OCI-LY3 (cell line): ENCODE results near the gene SVIP.

Source experiments
- EZH2phosphoT487 ChIP-seq: fragments of 200-600 bp; shearing (Covaris generic); IDR thresholded peaks from 2 replicates; pipeline ENCODE4 v1.6.1; 2018; ENCODE audit warnings: antibody characterized with exemption, mixed run types, low read depth
- TF ChIP-seq, protein P1 (sequence below): fragments of 200-600, 300-600 bp; sonication (generic); IDR thresholded peaks from 2 replicates; pipeline ENCODE4 v1.5.1; 2014; ENCODE audit warnings: antibody characterized with exemption, low read length, low read depth

DNA sequence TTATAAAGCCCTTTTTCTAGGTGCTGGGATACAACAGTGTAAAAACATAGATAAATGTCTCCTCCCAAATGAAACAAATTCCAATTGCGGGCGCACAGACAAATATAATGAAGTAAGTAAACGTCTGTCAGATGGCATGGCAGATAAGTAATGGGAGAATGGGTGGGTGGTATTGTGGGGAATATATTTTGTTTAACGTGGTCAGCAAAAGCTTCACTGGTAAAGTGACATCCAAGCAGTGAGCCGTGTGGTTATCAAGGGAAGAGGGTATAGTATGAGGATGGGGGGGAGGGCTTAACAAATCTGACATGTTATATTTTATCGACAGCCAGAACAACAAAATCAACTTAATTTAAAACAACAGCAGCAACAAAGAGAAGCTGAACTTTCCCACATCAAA lies 1.2 kb downstream of the SVIP start:
- TF ChIP-seq, protein P1, sequence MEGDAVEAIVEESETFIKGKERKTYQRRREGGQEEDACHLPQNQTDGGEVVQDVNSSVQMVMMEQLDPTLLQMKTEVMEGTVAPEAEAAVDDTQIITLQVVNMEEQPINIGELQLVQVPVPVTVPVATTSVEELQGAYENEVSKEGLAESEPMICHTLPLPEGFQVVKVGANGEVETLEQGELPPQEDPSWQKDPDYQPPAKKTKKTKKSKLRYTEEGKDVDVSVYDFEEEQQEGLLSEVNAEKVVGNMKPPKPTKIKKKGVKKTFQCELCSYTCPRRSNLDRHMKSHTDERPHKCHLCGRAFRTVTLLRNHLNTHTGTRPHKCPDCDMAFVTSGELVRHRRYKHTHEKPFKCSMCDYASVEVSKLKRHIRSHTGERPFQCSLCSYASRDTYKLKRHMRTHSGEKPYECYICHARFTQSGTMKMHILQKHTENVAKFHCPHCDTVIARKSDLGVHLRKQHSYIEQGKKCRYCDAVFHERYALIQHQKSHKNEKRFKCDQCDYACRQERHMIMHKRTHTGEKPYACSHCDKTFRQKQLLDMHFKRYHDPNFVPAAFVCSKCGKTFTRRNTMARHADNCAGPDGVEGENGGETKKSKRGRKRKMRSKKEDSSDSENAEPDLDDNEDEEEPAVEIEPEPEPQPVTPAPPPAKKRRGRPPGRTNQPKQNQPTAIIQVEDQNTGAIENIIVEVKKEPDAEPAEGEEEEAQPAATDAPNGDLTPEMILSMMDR: no peak
- no peak for TF ChIP-seq EZH2phosphoT487
